Mucosa of descending colon (tissue), 3 donors: ENCODE measurements around the gene ST6GALNAC4. TPM values are rescaled to one million over a fixed set of nuclear protein-coding genes. Genes with fewer than 3 reads are reported as not detected.

Experiments used
- ATAC-seq: fragments of 200-7000 bp; cut with Tn5 transposase; one replicate; pipeline ENCODE4 v1.9.1; 2020; ENCODE audit warnings: mild to moderate bottlenecking, moderate library complexity
- DNase-seq, 3 donors: peaks; one replicate each; pipeline ENCODE4 v3.0.0-alpha.2; 2020
- H3K36me3 ChIP-seq: fragments of 200-600 bp; one replicate; pipeline ENCODE4 v1.8.0; 2021; ENCODE audit warnings: low read depth, mild to moderate bottlenecking
- H3K4me1 ChIP-seq: fragments of 200-600 bp; one replicate; pipeline ENCODE4 v1.8.0; 2021; ENCODE audit warnings: low read depth, mild to moderate bottlenecking
- H3K4me3 ChIP-seq: fragments of 200-600 bp; one replicate; pipeline ENCODE4 v1.8.0; 2021; ENCODE audit warnings: mild to moderate bottlenecking
- H3K9me3 ChIP-seq: fragments of 200-600 bp; one replicate; pipeline ENCODE4 v1.8.0; 2021; ENCODE audit warnings: mild to moderate bottlenecking
- intact Hi-C, 2 donors: fragments of 100-400 bp; cut with DNase I in 1 of 2; cut with micrococcal nuclease in 1 of 2; formaldehyde crosslinking; loops; one replicate each; pipeline versions ENCODE4 v1.11.0 to v1.11.1; 2022; cut with DNase I, micrococcal nuclease
- total RNA-seq, 3 donors: library from RNA; stranded (reverse); fragmentation: NEBNext Ultra II Directional in 2 of 3; extraction: Animal tissue kit (Norgen Biotek cat#: 25700) in 2 of 3; gene quantifications; one replicate each; pipeline versions ENCODE4 v1.2.1 to v1.2.4, GENCODE V29; 2021 to 2023
- TF ChIP-seq, protein P1 (sequence below): fragments of 200-600 bp; IDR thresholded peaks from one replicate; pipeline ENCODE4 v1.8.0; 2022; ENCODE audit warnings: antibody characterized with exemption, mild to moderate bottlenecking
- donor health status: DM: no; HTN: no; CAD: no; lungs with moderate emphysema.
- donor health status: DM: no; HTN: no; CAD: no.
- donor health status: DM: no; HTN: yes; CAD: no.

ST6GALNAC4 gene
- total RNA-seq, 3 donors from 2014 or later, result 31.0 to 39.2 (median 37.2) TPM

DNA sequence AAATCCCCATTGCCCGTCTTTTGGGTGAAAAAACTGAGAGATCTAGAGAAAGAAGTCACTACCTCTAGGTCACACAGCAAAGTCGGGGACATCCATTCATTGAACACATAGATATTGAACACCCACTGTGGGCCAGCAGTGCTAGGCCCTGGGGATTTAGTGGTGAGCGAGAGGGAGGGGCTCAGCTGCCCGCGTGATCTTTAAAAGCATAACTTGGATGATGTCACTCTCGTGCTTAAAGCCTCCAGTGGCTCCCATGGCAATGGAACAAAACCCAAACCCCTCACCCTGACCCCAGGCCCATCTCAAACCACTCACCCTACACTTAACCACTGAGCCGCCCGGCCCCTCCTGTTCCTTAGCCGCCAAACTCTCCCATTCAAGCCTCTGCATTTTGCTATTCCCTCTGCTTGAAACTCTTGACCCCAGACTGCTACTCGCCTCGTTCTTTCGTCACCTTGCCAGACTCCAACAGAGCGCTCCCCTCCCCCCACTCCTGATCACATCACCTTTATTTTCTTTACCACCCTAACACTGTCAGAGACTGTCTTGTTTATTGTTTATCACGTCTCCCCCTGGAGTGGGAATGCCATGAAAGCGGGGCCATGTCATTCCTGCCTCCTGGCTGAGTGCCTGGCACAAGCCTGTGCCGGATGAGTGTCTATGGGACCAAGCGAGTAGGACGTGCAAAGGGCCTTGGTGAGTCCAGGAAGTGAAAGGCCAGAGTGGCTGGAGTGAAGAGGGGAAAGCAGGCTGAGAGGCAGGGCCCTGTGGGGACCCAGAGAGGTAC is 14.4 kb upstream of the ST6GALNAC4 start:
- DNase-seq, result no peak
- intact Hi-C loops, result no loop called here
- no peak overlapping the region for H3K4me3 ChIP-seq
- peaks cover 25% of the 10 kb centered on the region for H3K4me1 ChIP-seq
- TF ChIP-seq, protein P1, sequence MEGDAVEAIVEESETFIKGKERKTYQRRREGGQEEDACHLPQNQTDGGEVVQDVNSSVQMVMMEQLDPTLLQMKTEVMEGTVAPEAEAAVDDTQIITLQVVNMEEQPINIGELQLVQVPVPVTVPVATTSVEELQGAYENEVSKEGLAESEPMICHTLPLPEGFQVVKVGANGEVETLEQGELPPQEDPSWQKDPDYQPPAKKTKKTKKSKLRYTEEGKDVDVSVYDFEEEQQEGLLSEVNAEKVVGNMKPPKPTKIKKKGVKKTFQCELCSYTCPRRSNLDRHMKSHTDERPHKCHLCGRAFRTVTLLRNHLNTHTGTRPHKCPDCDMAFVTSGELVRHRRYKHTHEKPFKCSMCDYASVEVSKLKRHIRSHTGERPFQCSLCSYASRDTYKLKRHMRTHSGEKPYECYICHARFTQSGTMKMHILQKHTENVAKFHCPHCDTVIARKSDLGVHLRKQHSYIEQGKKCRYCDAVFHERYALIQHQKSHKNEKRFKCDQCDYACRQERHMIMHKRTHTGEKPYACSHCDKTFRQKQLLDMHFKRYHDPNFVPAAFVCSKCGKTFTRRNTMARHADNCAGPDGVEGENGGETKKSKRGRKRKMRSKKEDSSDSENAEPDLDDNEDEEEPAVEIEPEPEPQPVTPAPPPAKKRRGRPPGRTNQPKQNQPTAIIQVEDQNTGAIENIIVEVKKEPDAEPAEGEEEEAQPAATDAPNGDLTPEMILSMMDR, result no peak
- no peaks in the 10 kb centered on the region for H3K36me3 ChIP-seq
- ATAC-seq, result peak; percentile 1
- H3K9me3 ChIP-seq, result no peaks in the 10 kb centered on the region

DNA sequence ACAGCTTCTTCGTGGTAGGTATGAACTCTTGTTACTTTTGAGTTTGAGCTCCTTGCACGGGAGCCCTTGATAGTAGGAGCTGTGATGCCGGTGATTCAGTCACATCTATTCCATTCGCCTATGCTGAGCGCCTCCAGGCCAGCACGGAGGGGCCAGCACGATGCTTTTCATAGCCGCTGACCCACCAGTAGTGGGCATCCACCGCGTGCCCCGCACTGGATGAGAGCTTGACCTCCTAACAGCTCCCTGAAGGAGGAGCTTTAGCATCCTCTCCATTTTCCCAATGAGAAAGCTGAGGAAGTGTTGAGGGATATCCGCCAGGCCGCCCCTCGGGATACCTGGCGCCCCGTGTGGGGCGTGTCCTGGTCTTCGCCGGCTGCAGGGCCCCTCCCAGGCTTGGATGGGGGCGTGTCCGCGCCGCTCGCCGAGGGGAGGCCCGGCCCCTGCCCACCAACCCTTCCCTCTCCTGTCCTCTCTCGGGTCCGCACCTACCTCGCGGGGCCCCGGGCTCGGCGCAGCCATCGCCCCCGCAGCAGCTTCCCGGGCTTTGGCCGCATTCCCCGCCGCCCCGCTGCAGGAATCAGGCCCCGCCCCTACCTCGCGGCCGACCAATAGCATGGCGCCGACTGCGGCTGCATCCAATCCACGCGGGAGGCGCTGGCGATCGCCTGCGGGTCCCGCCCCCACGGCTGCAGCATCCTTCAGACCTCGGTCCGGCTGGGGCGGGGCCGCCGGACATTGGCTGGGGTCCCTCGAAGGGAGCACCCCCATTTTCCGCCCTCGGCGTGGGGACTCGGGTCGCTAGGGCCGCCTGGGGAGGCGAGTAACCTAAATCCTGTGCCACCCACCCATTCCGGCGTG is 13.6 kb upstream of the ST6GALNAC4 start, which contains the start of gene PIP5KL1:
Gene PIP5KL1, minus strand, starts transcription at position 547 of the 861 bp plus-strand sequence. Its CDS starts 25 bp downstream, at position 522.
- peak; percentile 81 to 86 (median 85) for DNase-seq
- intact Hi-C loops, result no loop called here
- Histone ChIP-seq H3K9me3 (no peaks in the 10 kb centered on the region), H3K4me1 (peaks cover 24% of the 10 kb centered on the region), H3K4me3 (no peak within 1 kb of the TSS), H3K36me3 (no peaks in the 10 kb centered on the region)
- TF ChIP-seq, protein P1, result no peak
- peak; percentile 79 for ATAC-seq

DNA sequence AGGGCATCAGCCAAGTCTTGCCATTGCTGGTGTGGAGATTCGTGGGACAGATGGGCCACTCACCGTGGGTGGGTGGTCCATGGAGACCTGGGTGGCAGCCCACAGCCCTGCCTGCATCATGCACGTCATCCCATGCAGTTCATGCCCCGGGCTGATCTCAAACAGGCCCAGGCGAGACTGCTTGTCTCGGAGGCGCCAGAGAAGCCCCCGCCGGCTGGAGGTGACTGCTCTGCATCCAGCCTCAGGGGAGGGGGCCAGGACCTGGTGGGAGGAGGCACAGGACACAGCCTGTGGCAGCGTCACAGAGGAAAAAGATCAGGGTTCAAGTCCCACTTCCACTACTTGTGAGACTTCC is 12.8 kb upstream of the ST6GALNAC4 start:
- intact Hi-C loops, result loop anchor here in 1 of 2 donors (10.0 kb wide), 1 partner anchor 335 kb away; no protein-coding TSS in a partner anchor
- Histone ChIP-seq H3K4me1 (peaks cover 24% of the 10 kb centered on the region), H3K4me3 (no peak overlapping the region), H3K36me3 (no peaks in the 10 kb centered on the region), H3K9me3 (no peaks in the 10 kb centered on the region)
- DNase-seq, result no peak
- TF ChIP-seq, protein P1, result no peak
- no peak for ATAC-seq

DNA sequence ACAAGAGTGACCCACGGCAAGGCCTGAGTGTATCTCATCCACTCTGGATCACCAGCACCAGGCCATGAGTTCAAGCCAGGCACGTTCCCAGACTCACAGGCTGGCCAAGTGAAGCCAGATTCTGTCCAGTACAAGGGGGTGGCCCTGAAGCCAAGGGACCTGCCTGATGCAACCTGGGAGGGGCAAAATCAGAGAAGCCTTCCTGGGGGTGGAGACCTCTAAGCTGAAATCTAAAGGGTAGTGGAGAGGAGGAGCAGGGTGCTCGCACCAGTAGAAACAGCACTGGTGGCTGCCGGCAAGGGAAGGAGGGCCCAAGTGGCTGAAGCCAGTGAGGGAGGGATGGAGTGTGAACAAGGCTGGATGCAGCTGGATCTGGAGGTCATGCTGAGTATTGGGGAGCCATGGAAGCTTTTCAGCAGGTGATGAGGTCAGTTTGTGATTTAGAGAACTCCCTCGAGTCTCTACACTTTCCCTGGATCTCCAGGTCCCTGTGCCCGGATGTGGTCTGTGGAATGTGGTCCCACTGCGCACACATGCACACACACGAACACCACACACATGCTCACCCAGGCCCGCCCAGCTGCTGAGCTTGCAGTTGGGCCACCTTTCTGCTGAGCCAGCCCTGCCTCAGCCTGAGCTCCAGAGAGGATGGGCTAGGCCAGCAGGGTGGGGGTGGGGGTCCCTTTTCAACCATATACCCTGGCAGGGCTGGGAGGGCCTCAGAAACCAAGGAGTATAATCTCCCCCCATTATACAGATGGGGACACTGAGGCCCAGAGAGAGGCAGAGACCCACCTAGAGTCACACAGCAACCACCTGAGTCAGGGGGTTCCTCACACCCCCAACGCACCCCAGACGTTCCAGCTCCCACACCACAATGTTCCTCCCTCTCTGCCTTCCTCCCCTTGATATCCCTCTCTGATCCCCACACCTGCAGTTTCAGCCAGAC is 12.1 kb upstream of the ST6GALNAC4 start:
- TF ChIP-seq, protein P1, result no peak
- intact Hi-C loops, result loop anchor here in 1 of 2 donors (10.0 kb wide), 1 partner anchor 334 kb away; no protein-coding TSS in a partner anchor
- ATAC-seq, result no peak

More for the DNA sequence above, 12.1 kb upstream of the ST6GALNAC4 start:
- no peaks in the 10 kb centered on the region for H3K36me3 ChIP-seq
- peaks cover 24% of the 10 kb centered on the region for H3K4me1 ChIP-seq
- no peak overlapping the region for H3K4me3 ChIP-seq
- DNase-seq, result no peak
- H3K9me3 ChIP-seq, result no peaks in the 10 kb centered on the region
